ENCODE results near the gene PHACTR3. TPM values are rescaled to one million over a fixed set of nuclear protein-coding genes. Genes with fewer than 3 reads are reported as not detected.

The PHACTR3 gene
- total and polyA plus RNA-seq, 2 of the 8 experiments (the other 6 are each of a cell fraction or from before 2014, with no cell fraction given), result 0.05 to 0.13 TPM

- Histone ChIP-seq H4K8ac (ENCODE audit: extremely low read depth, insufficient read depth, low read length) (no peak overlapping the region), H3K27ac (ENCODE audit: low read depth, low read length) (no peak overlapping the region), H3K18ac (ENCODE audit: extremely low read depth, low read length) (no peak overlapping the region), H3K4ac (replicated peaks; ENCODE audit: insufficient read length, low read depth, low read length) (no peak overlapping the region), H2AK5ac (ENCODE audit: low read depth, low read length) (no peak overlapping the region), H3K23me2 (ENCODE audit: low read depth, low read length) (peaks cover 4% of the 10 kb centered on the region; the same call in 1 of the 2 replicates), H2AFZ (ENCODE audit: low read length) (no peak overlapping the region), H3K79me2 (ENCODE audit: control insufficient read depth in 1 of 2, insufficient read depth in 2 of 2, low read length in 2 of 2) (no peaks in the 10 kb centered on the region), H3K14ac (ENCODE audit: insufficient read length) (no peak overlapping the region), H2BK20ac (ENCODE audit: low read length) (no peak overlapping the region), H4K91ac (replicated peaks; ENCODE audit: insufficient read length, low read length) (no peak overlapping the region), H3K56ac (replicated peaks; ENCODE audit: insufficient read length, low read depth, low read length) (no peak overlapping the region), H2BK12ac (ENCODE audit: low read depth, low read length) (no peak overlapping the region), H4K20me1 (replicated peaks in 1 of 2; ENCODE audit: control insufficient read depth in 1 of 2, insufficient read depth in 2 of 2, low read length in 2 of 2) (no peaks in the 10 kb centered on the region), H3K27me3 (replicated peaks in 1 of 4; ENCODE audit: control insufficient read depth in 3 of 4, extremely low read depth in 1 of 4, insufficient read depth in 3 of 4, low read length in 3 of 4) (no peaks in the 10 kb centered on the region), H3K23ac (ENCODE audit: insufficient read length) (no peak overlapping the region), H3K4me3 (ENCODE audit: extremely low read depth in 1 of 4, insufficient read depth in 2 of 4, low read depth in 3 of 4, low read length in 4 of 4) (no peak overlapping the region), H3K4me2 (ENCODE audit: insufficient read depth in 1 of 2, low read depth in 2 of 2, low read length in 2 of 2) (no peak overlapping the region), H3K36me3 (ENCODE audit: control insufficient read depth in 2 of 4, insufficient read depth in 4 of 4, low read length in 3 of 4) (no peaks in the 10 kb centered on the region), H2BK5ac (ENCODE audit: low read depth, low read length) (no peak overlapping the region), H2BK15ac (ENCODE audit: low read length) (no peak overlapping the region), H2BK120ac (replicated peaks; ENCODE audit: low read depth, low read length) (no peak overlapping the region), H3K4me1 (replicated peaks in 1 of 4; ENCODE audit: control insufficient read depth in 3 of 4, insufficient read depth in 4 of 4, low read length in 3 of 4) (no peaks in the 10 kb centered on the region), H4K5ac (ENCODE audit: insufficient read length, low read depth, low read length) (no peak overlapping the region), H3K9me3 (ENCODE audit: insufficient read depth in 2 of 2, low read depth in 1 of 2, low read length in 1 of 2) (peaks cover 80 to 98% of the 10 kb centered on the region in 2 experiments), H3K9ac (replicated peaks in 1 of 4; ENCODE audit: extremely low read depth in 1 of 4, low read depth in 3 of 4, low read length in 3 of 4) (no peak overlapping the region), H3K79me1 (ENCODE audit: low read depth, low read length) (no peaks in the 10 kb centered on the region)
- TF ChIP-seq MAX (IDR thresholded peaks at IDR 0.05) (no peak), SIN3A (conservative IDR thresholded peaks at IDR 0.05 in 1 of 2, IDR thresholded peaks at IDR 0.05 in 1 of 2; ENCODE audit: low read depth in 1 of 2, low read length in 2 of 2) (no peak), TBP (IDR thresholded peaks at IDR 0.05; ENCODE audit: low read depth, low read length) (no peak), NANOG (IDR thresholded peaks at IDR 0.05; ENCODE audit: insufficient read depth, low read depth, low read length, poor library complexity, severe bottlenecking) (no peak)
- ChIA-PET CTCF (ENCODE audit: partially characterized antibody) (no interaction called here), POLR2A (ENCODE audit: partially characterized antibody) (no interaction called here)
- no peak for FAIRE-seq
- no peak for DNase-seq (ENCODE audit: low read depth in 1 of 2, low spot score in 2 of 2)
- WGBS, 2 experiments (ENCODE audit: extremely low coverage in 1 of 2, insufficient coverage in 1 of 2, insufficient read length in 1 of 2, insufficient replicate concordance in 2 of 2, low coverage in 1 of 2, low lambda C conversion rate in 2 of 2, missing lambda C conversion rate in 1 of 2), result 84% methylated on average over 12 of the region's 12 CpGs; no CpG with 5 or more reads in 1 of the 2 experiments
Measured at GRCh38 chr20:59643615-59644061, 39.3 kb downstream of the PHACTR3 start.
